Fibroblast of skin of abdomen (primary cell): Measurements from ENCODE around the gene MED22. TPM values are rescaled to one million over a fixed set of nuclear protein-coding genes. Genes with fewer than 3 reads are reported as not detected.
"Not testable (repeated sequence)": the region's sequence is repeated elsewhere in the genome, so short reads cannot be mapped to it uniquely, and the experiment has no call there.

Source experiments
- DNase-seq: peaks from one replicate; pipeline ENCODE4 v3.0.0-alpha.2; 2013
- polyA plus RNA-seq, 2 experiments: library from polyadenylated mRNA; unstranded; fragments of 120-200 nt; gene quantifications; one replicate each; pipeline ENCODE4 v1.2.1, GENCODE V29; 2013; ENCODE audit not compliant: insufficient read length in 2 of 2

Gene MED22
- 24.1 TPM for polyA plus RNA-seq (2013, experiment 1 of 2; ENCODE audit: insufficient read length)
- polyA plus RNA-seq (2013, experiment 2 of 2; ENCODE audit: insufficient read length): 24.7 TPM

- peak; percentile 97 for DNase-seq
These were observed at the start of gene MED22, which contains the start of gene RPL7A for GRCh38 chr9:133347985-133348717. Gene MED22 (minus strand): TSS chr9:133348131. CDS start chr9:133346662, 1,469 bp downstream. Gene RPL7A (plus strand): TSS chr9:133348218. CDS start chr9:133348244, 26 bp downstream.

- no peak for DNase-seq
These were observed 49.4 kb upstream of the MED22 start for GRCh38 chr9:133397370-133397769.

- no peak for DNase-seq
These were observed 49.0 kb upstream of the MED22 start for GRCh38 chr9:133396952-133397351.

GRCh38 chr9:133394687-133395271 lies 46.8 kb upstream of the MED22 start:
- no peak for DNase-seq

- DNase-seq: no peak
These were observed 45.5 kb upstream of the MED22 start for GRCh38 chr9:133393399-133393798.

GRCh38 chr9:133392308-133392707 lies 44.4 kb upstream of the MED22 start:
- DNase-seq: not testable (repeated sequence)

- DNase-seq: not testable (repeated sequence)
These were observed 43.5 kb upstream of the MED22 start for GRCh38 chr9:133391449-133391848.

GRCh38 chr9:133390713-133391112 lies 42.8 kb upstream of the MED22 start:
- no peak for DNase-seq

- no peak for DNase-seq
These were observed 41.6 kb upstream of the MED22 start for GRCh38 chr9:133389562-133389961.

GRCh38 chr9:133389025-133389557 lies 41.2 kb upstream of the MED22 start:
- no peak for DNase-seq

- no peak for DNase-seq
These were observed 39.7 kb upstream of the MED22 start for GRCh38 chr9:133387680-133388079.

- DNase-seq: no peak
These were observed 38.4 kb upstream of the MED22 start for GRCh38 chr9:133386338-133386737.

- DNase-seq: no peak
These were observed 37.5 kb upstream of the MED22 start for GRCh38 chr9:133385452-133385851.

- no peak for DNase-seq
These were observed 36.9 kb upstream of the MED22 start for GRCh38 chr9:133384736-133385321.

GRCh38 chr9:133383438-133383837 lies 35.5 kb upstream of the MED22 start:
- DNase-seq: no peak

- DNase-seq: no peak
These were observed 34.7 kb upstream of the MED22 start for GRCh38 chr9:133382507-133383141.

- no peak for DNase-seq
These were observed 32.8 kb upstream of the MED22 start for GRCh38 chr9:133380734-133381133.

GRCh38 chr9:133379153-133380086 lies 31.5 kb upstream of the MED22 start:
- DNase-seq: no peak

GRCh38 chr9:133378408-133378962 lies 30.6 kb upstream of the MED22 start:
- DNase-seq: no peak

GRCh38 chr9:133377721-133378216 lies 29.8 kb upstream of the MED22 start:
- DNase-seq: peak; percentile 57

GRCh38 chr9:133377280-133377679 lies 29.3 kb upstream of the MED22 start:
- DNase-seq: not testable (repeated sequence)
